CD4-positive, alpha-beta T cell treated with Interleukin-1 beta for 1 hour (primary cell): ENCODE data around the gene NBEA.

ENCODE experiments used
- DNase-seq, 2 donors: peaks; one replicate each; pipeline ENCODE4 v3.0.0-alpha.2; 2020 to 2022

Gene NBEA

DNA sequence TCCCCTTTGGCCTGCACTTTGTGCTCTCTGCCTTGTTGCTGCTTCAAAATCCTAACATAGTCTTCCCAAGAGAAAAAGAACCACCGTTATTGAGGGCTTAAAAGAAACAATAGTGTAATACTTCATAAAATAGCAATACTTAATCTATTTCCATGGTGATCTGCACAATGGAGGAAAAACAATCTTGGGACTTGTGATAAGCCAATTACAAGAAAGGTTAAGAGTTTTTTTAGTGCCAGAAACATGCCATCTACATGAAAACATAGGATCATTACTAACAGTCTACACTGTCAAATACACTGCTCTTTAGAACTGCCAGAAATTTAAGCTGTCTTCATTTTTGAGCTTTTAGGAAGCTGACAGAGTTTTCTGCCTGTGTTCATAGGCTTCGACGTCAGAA, 588.5 kb downstream of the NBEA start:
- no peak for DNase-seq

DNA sequence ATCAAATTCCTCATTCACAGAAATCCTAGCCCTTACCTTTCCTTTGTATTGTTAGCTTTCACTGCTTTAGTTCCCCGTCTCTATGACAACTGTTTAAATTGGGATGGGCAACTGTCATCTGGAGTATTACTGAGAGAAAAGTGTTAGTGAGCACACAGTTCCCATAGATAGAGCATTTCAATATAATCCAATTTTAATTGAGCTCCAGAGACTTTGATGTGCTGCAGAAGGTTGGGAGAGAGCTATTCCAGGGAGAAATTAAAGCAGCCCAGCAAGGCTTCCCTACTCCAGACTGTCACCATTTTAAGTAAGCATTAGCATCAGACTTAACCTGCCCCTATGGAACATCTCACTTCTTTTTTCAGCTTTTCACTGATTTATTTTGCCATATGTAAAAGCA, 589.5 kb downstream of the NBEA start:
- no peak for DNase-seq

DNA sequence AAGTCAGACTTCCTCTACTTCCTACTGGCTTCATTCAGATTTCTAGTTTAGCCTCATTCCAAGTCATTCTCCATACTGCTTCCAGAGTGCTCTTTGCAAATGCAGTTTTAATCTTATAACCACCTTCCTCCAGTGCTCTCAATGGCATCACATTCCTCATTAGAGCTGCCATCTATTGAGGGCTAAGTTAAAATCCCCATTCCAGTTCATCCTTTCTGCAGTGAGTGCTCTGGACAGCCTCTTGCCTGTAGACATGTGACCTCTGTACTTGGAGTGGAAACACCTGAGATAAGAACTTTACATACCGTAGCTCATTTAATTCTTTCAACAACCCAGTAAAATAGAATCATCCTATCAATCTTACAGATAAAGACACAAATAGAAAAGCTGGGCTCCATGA, 592.3 kb downstream of the NBEA start:
- DNase-seq = no peak

DNA sequence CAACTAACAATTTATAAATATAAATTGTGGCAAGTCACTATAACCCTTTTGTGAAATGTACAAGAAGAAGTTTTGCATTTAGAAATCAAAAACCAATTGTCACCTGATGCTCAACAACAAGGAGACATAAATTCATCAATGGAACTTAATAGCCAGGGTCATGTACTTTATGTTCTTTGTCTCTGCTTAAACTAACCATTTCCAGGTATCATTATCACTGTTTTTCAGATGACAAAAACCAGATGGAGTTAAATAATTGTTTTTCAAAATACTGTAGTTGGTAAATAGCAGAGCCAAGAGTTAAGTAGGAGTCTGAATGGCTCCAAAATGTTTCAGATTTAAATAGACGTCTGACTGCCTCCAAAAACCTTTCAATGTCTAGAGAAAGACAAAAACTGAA, 606.7 kb downstream of the NBEA start:
- no peak for DNase-seq

DNA sequence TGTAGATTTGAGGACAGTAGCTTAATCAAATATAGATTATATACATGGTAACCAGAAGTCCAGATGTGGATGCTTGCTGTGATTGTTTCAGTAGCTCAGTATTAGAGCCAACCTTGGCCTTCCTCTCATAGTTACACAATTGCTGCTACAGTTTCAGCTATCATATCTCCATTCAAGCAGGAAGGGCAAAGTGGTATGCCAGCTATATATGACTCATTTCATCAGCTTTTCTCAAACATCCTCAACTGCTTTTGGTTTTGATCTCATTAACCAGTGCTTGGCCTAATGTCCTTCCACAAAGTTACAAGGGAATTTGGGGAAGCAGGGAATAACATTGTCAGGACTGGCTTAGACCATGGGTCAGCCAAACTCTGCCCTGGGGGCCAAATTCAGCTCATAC, 607.4 kb downstream of the NBEA start:
- DNase-seq = no peak

DNA sequence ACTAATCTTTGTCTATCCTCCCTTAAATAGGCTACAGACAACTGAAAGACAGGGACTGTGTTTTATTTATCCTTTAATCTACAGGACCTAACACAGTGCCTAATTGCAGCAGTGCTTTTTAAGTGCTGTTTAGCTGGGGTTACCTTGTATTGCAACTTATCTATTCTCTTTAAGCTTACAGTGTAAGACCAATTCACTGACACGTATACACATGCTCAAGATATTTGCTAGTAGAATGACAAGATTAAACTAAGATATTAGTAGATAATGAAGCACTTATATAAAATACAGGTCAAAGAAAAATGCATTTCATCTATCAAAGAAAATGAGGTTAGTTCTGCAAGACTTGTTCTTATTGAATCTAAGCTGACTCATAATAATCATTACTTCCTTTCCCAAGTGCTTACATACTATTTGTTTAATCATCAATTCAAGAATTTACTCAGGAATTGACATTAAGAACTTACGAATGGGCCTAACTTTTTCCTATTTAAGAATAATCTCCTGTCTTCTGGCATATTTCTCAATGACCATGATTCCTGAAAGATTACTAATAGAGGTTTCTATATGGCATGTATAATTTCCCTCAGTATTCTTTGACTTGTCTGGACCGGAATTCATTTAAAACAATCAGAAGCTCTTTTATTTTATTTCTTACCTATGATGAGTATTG, 610.2 kb downstream of the NBEA start:
- no peak for DNase-seq

DNA sequence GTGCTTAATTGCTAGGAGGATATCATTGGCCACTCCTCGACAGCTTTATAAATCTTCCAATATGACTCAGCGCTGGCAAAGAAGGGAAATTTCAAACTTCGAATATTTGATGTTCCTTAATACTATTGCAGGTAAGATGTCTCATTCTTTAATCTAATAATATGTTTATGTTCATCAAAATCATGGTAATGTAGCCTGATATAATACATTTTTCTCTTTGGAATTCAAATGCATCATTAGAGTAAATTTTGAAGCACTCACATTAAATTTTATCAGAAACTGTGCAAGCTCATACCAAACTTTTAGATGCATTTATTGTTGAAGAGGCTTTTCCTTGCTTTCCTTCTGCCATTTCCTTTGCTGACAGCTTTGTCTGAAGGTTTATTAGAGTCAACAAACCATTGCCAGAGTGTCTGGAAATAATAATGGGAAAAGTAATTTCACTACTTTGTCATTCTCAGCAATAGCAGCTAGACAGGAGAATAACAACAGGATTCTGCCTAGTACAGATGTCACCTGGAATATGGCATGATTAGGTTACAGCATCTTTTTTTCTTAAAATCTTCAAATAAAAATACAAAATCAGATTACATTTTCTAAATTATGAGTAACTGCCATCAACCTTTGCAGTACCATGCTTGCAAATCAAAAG, 613.0 kb downstream of the NBEA start:
- DNase-seq = no peak

DNA sequence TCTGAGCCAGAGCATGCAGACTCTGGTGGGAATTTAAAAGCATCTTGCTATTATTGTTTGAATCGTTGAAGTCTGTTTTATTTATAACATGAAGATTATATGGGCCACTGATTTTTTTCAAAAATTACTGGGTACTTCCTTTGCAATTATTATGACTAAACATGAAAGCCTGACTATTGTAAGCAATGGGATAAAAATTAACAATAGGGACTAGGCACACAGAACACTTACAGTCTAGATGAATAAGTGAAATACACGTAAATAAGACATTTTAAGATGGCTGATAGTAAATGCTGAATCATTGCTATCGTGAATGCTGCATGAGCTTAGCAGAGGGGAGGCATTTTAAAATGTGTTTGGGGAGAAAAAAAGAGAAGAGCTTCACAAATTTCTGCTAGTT, 615.4 kb downstream of the NBEA start:
- no peak for DNase-seq

DNA sequence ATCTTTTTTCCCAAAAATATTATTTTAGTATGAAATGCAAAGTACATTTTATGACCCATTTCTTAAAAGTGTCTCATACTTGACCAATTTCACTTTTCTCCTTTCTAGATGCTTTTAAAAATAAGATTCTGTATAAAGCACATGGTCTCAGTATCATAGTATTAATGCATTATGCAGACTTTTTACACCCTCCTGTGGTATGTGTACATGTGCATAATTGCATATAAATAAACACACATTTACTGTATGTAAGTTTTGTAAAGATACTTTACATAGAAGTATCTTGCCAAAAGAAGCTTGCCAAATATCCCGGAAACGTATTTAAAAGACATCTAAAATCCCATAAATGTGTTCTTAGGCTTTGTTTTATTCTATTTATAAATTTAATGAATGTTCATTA, 619.5 kb downstream of the NBEA start:
- DNase-seq = no peak

DNA sequence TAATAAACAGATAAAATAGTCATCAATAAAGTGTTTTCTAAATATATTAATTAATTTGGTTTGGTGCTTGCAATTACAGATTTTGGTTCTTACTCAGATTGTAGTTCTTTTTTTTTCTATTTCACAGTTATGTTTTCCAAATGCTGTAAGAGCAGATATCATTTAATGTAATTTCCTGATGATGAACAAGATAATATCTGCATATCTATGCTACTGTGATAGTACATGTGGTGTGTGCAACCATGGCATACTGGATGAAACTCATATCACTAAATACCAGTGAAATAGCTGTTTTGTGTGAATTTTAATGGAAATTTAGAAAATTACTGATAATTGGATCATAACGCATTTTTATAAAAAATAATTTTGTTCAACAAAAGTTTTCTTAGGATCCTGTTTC, 623.2 kb downstream of the NBEA start:
- no peak for DNase-seq

DNA sequence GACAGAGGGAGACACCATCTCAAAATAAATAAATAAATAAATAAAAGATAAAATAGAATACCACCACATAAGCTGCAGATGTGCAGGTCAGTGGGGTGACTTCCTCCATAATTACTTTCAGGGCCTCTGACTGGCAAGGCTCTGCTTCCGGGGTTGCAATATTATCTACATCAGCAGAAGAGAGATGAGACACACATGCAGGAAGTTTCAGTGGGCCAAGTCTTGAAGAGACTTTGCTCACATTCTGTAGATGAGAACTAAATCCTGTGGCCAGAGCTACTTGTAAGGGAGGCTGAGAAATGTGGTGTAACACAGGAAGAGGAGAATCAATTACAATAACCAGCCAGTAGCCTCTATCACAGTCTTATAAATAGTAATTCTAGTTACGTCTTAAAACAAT, 624.3 kb downstream of the NBEA start:
- no peak for DNase-seq

DNA sequence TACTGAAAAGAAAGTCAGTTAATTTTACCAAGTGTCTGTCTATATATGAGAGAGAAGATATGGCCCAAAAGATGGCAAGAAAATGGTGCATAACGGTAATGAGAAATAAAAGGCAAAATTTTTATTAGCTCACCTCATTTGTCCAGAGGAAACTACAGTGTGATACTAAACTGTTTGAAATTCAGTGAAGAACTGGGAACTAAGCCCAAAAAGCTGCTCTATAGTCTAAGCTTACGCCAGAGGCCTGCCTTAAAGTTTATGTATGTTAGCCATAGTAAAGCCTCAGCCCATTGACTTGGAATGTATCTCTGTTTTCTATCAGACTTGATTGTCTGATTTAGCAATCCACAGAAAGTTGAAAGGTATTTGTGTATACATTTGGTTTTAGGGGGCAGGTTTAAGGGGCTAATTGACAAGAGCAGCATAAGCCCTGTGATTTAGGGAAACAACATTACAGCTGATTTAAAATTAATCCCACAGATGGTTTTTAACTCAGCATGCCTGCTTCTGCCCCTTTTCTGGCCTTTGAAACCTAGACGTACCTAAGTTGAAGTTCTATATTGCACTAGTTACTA, 625.4 kb downstream of the NBEA start:
- DNase-seq = no peak

DNA sequence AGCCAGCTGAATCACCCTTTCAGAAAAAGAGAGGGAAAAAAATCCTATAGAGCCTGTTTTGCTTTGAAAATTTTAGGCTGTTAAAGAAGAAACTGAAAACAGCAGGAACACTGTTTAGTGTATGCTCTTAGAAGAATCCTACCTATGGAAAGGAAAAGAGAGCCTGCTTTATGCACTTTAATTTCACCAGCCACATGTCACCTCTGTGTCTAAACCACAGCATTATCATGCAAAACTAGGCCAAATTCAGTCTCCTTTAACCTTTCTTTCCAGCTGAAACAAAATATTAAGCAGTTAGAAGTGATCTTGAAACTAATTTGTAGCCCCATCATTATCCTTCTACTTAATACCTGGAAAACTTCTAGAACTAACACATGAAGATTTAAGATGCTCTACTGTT, 631.6 kb downstream of the NBEA start:
- DNase-seq = no peak

DNA sequence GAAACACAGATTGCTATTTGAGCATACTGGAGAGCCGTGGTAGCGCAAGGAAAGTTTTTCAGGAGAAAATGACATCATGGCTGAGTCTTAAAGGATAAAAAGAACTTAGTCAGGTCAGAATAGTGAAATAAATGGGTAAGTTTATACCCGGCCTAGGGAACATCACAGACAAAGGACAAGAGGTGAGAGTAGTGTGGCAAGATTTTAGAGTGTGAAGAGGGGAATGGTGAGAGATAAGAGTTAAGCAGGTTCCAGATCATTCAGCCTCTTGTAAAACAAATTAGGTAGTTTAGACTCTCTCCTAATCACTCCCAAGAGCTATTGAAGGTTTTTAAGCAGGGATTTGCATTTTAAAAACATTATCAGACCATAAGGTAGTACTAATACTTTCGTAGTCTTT, 650.4 kb downstream of the NBEA start:
- DNase-seq = no peak

DNA sequence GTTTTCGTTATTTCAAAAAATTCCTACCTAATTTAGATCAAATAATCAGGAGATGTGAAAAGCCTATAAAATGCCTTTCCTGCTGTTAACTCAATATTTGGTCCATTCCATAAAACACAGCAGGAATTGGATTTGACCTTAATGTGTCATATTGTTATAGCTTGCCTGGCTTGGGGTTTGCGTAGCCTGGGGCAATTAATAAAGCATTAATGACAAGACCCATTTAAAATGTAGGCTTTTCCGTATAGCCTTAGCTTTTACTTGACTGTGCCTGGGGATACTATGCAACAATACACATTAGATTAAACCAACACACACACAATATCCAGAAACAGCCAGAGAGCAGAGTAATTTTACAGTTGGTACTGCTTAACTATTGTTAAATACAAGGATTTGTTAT, 651.6 kb downstream of the NBEA start:
- no peak for DNase-seq

DNA sequence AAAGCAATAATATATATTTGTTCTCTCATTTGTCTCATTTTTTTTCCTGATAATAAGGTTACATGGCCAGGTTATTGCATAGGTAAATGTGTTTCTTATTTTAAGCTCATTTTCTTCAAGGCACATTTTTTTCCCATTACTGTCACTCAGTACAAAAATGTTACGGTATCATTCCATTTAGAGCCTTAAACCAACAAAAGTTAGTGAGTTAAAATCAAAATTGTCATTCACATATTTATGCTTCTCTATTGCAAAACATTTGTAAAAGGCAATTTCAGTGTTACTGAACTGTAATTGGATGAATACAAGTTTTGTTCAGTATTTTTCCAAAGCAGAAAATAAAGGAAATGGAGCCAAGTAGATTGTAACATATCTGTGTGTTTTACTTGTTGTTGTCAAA, 652.0 kb downstream of the NBEA start:
- no peak for DNase-seq

DNA sequence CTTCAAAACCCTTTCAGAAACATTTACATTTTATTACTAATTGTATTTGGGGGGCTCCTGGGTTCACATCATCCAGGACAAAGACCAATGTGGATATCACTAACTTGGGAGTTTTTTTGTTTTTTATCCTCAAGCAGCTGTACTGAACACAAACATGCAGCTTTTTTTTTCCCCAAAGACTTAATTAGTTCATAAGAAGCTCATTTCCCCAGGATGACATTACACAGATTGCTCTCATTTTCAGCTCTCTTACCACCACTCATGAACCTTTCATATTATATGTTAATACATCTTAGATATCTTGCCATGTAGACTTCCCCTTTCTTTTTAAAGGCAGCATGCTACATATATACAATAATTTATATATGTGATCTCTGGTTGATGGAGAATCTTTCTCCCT, 653.1 kb downstream of the NBEA start:
- no peak for DNase-seq

DNA sequence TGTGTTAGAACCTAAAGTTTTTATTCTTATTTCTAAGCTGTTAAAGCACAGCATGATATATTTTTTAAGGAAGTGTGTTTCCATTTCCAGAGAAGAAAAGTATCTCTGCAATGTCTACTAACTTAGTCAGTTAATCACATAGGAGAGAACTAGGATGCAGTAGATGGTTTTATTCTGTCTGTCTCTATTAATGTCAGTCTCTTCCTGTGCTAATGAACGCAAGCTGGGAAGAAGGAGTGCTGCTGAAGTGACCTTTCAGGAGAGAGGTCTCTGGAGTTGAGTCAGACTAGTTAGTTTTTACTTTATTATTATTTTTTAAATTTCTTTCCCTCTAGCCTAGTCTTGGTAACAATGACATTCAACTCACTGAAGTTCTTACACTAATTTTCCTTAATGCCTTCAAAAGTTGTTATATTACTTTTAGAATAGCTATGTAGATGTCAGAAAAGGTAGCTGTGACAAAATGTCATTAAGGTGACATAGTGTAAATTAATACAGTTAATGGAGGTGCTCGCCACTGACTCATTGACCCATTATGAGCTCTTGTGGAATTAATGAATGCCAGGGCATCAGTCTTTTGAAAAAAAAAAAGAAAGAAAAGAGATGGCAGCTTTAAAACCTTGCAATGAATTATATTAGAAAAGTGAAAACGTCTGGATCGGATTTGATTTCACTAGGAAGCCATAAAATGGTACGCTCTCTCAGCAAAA, 654.4 kb downstream of the NBEA start:
- DNase-seq = no peak

DNA sequence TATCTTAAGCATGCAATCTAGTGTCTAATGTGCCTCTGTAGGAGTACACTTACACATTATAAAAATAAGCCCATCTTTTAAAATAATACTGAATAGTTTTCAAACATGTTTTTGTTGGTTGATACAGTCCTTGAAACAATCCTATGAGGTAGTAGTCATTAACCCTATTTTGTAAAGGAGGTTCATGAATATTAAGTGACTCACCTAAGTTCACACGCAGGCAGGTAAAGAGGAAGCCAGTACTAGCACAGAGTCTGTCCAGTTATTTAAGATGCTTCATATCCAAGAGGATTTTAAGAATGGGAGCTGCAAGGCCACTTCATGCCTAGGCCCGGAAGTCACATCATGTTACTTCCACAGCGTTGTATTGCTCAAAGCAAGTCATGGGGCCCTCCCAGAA, 655.4 kb downstream of the NBEA start:
- no peak for DNase-seq

DNA sequence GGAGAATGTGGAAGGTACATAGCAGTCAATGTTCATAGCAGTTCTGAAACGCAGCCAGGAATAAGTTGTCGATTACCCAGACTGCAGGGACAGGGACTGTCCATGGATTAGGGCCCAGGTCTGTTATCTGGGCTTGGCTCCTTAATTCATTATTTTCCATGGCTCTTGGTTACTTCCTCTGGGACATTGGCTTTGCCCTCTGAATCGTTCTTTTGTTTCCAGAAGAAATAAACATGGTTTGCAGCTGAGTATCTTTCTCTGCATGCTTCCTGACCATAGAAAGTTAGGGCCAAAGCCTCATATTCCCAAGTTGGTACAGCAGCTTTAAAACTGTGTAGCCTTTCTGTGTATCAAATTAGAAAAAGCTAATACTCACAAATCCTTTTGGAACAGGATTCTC, 656.2 kb downstream of the NBEA start:
- DNase-seq = no peak

DNA sequence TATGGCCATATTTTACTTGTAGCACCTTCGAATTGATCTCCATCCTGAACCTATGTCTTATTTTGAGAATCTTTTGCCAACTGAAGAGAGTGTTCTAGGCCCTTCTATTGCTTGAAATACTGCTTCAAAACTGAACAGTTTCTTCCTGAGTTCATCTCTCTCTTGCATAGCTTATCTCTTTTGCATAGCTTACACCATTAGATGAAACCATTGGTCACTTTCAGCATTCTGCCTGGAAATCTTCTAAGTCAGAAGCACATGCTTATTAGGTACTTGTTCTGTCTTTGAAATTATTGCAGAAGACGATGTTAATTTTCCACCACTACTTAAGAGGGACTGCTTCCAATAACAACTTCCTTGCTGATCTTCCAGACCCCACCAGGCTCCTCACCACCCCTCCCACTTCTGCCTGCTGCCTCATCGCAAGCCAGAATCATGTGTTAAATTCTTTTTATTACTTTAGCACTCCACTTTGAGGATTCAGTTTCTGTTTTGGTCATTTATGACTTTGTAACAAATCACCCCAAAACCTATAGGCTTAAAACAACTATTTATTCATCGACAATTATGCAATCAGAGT, 656.8 kb downstream of the NBEA start:
- DNase-seq = no peak

DNA sequence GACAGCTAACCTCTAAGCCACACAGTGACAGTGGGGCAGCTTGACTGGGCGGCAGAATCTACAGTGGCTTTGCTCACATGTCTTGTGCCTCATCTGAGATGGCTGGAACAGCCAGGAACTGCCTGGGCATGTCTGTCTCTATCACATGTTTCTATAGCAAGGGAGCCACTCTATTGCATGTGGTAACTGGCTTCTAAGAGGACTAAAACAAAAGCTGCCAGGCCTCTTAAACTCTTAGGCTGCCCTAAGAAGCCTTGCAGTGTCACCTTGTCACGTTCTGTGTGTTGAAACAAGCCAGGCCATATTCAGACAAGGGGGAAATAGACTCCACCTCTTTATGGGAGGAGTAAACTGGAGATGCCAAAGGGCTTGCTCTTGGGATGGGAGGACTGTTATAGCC, 657.3 kb downstream of the NBEA start:
- no peak for DNase-seq

DNA sequence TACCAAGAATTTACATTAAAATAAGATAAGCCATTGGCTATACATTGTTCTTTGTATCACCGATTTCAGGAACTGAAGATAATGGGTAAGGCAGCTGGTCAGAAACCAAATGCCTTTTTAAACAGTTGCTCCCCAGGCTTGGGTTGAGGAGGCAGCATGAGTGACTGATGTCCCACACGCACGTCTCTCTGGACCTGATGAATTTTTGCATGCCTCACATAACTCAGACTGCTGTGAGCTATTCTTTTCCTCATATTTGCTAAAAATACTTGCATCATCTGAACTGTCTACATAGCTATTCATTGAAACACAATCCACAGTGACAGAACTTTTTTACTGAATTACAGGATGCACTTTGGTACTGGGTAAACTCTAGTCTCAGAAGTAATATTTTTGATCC, 658.1 kb downstream of the NBEA start:
- DNase-seq = no peak
